Loucy (cell line): Measurements from ENCODE around the gene RPL31.

Experiments
- H2AFZ ChIP-seq: fragments of 200-600 bp; sonication (generic); 2 replicates; pipeline ENCODE4 v1.6.0; 2016; ENCODE audit warnings: antibody characterized with exemption, mild to moderate bottlenecking, low read length, moderate library complexity
- H3F3A ChIP-seq: fragments of 200-600 bp; 2 replicates; pipeline ENCODE4 v1.6.0; 2016; ENCODE audit warnings: antibody characterized with exemption, low read depth, mild to moderate bottlenecking
- H3K27me3 ChIP-seq: fragments of 200-600 bp; sonication (generic); 2 replicates; pipeline ENCODE4 v1.6.1; 2014; ENCODE audit warnings: low read length, mild to moderate bottlenecking; ENCODE audit not compliant: insufficient read depth, poor library complexity, severe bottlenecking
- H3K36me3 ChIP-seq: fragments of 200-600 bp; sonication (generic); 2 replicates; pipeline ENCODE4 v1.6.1; 2016; ENCODE audit warnings: low read length; ENCODE audit not compliant: insufficient read depth
- H3K4me1 ChIP-seq: fragments of 200-600 bp; sonication (generic); 2 replicates; pipeline ENCODE4 v1.5.1; 2014; ENCODE audit warnings: low read length, mild to moderate bottlenecking; ENCODE audit not compliant: insufficient read depth, poor library complexity, severe bottlenecking
- H3K4me2 ChIP-seq: fragments of 200-600 bp; sonication (generic); 2 replicates; pipeline ENCODE4 v1.6.0; 2014; ENCODE audit warnings: antibody characterized with exemption, low read length, low read depth, mild to moderate bottlenecking; ENCODE audit not compliant: poor library complexity, severe bottlenecking
- H3K4me3 ChIP-seq: fragments of 200-600 bp; sonication (generic); 2 replicates; pipeline ENCODE4 v1.5.1; 2014; ENCODE audit warnings: low read length, mild to moderate bottlenecking, mixed read lengths; ENCODE audit not compliant: poor library complexity, severe bottlenecking
- H3K79me2 ChIP-seq: fragments of 200-600 bp; sonication (generic); 2 replicates; pipeline ENCODE4 v1.6.1; 2014; ENCODE audit warnings: low read length; ENCODE audit not compliant: insufficient read depth
- H3K9ac ChIP-seq: fragments of 200-600 bp; sonication (generic); 2 replicates; pipeline ENCODE4 v1.6.0; 2014; ENCODE audit warnings: mild to moderate bottlenecking, low read depth, low read length, moderate library complexity; ENCODE audit not compliant: poor library complexity, severe bottlenecking
- H3K9me2 ChIP-seq: fragments of 200-600 bp; sonication (generic); replicated peaks from 2 replicates; pipeline ENCODE4 v1.6.1; 2016; ENCODE audit warnings: low read depth, low read length, mixed read lengths
- H3K9me3 ChIP-seq: fragments of 200-600 bp; sonication (generic); 2 replicates; pipeline ENCODE4 v1.6.1; 2014; ENCODE audit warnings: mild to moderate bottlenecking, antibody characterized with exemption, low read length, low read depth; ENCODE audit not compliant: insufficient read depth
- H4K20me1 ChIP-seq: fragments of 200-600 bp; sonication (generic); 2 replicates; pipeline ENCODE4 v1.6.0; 2014; ENCODE audit warnings: antibody characterized with exemption, low read length, mild to moderate bottlenecking; ENCODE audit not compliant: insufficient read depth, poor library complexity, severe bottlenecking
- EZH2phosphoT487 ChIP-seq: fragments of 200-600 bp; IDR thresholded peaks from 2 replicates; pipeline ENCODE4 v1.6.1; 2018; ENCODE audit warnings: antibody characterized with exemption, mild to moderate bottlenecking, moderate library complexity, borderline replicate concordance
- TF ChIP-seq, protein P1 (sequence below): fragments of 200-600 bp; sonication (generic); conservative IDR thresholded peaks from 2 replicates; pipeline ENCODE4 v1.5.1; 2014; ENCODE audit warnings: mild to moderate bottlenecking, antibody characterized with exemption, low read length

RPL31 gene

GRCh38 chr2:100972452-100972851 lies 29.6 kb upstream of the RPL31 start:
- Histone ChIP-seq H3K9me3 (no peaks in the 10 kb centered on the region), H3K4me1 (no peaks in the 10 kb centered on the region), H3K79me2 (no peaks in the 10 kb centered on the region), H3K9ac (no peak overlapping the region), H3F3A (no peaks in the 10 kb centered on the region), H2AFZ (no peak overlapping the region), H3K4me3 (no peak overlapping the region), H3K27me3 (no peaks in the 10 kb centered on the region), H3K36me3 (no peaks in the 10 kb centered on the region), H3K4me2 (no peak overlapping the region), H4K20me1 (no peaks in the 10 kb centered on the region), H3K9me2 (no peaks in the 10 kb centered on the region)
- TF ChIP-seq EZH2phosphoT487: no peak
- TF ChIP-seq, protein P1, sequence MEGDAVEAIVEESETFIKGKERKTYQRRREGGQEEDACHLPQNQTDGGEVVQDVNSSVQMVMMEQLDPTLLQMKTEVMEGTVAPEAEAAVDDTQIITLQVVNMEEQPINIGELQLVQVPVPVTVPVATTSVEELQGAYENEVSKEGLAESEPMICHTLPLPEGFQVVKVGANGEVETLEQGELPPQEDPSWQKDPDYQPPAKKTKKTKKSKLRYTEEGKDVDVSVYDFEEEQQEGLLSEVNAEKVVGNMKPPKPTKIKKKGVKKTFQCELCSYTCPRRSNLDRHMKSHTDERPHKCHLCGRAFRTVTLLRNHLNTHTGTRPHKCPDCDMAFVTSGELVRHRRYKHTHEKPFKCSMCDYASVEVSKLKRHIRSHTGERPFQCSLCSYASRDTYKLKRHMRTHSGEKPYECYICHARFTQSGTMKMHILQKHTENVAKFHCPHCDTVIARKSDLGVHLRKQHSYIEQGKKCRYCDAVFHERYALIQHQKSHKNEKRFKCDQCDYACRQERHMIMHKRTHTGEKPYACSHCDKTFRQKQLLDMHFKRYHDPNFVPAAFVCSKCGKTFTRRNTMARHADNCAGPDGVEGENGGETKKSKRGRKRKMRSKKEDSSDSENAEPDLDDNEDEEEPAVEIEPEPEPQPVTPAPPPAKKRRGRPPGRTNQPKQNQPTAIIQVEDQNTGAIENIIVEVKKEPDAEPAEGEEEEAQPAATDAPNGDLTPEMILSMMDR: no peak

- H4K20me1 ChIP-seq: no peaks in the 10 kb centered on the region
- no peaks in the 10 kb centered on the region for H3K27me3 ChIP-seq
- TF ChIP-seq EZH2phosphoT487: no peak
- TF ChIP-seq, protein P1: no peak
- no peaks in the 10 kb centered on the region for H3K4me1 ChIP-seq
- no peak overlapping the region for H2AFZ ChIP-seq
- no peak overlapping the region for H3K9ac ChIP-seq
- H3K9me2 ChIP-seq: no peaks in the 10 kb centered on the region
- H3K9me3 ChIP-seq: no peaks in the 10 kb centered on the region
- H3F3A ChIP-seq: no peaks in the 10 kb centered on the region
- H3K79me2 ChIP-seq: no peaks in the 10 kb centered on the region
- H3K4me2 ChIP-seq: no peak overlapping the region
- H3K4me3 ChIP-seq: no peak overlapping the region
- H3K36me3 ChIP-seq: no peaks in the 10 kb centered on the region
Measured at GRCh38 chr2:100974712-100975520, 27.2 kb upstream of the RPL31 start.

GRCh38 chr2:100975521-100975785 lies 26.6 kb upstream of the RPL31 start:
- H3K9me2 ChIP-seq: no peaks in the 10 kb centered on the region
- H3K79me2 ChIP-seq: no peaks in the 10 kb centered on the region
- H3K4me2 ChIP-seq: no peak overlapping the region
- no peak overlapping the region for H3K9ac ChIP-seq
- H4K20me1 ChIP-seq: no peaks in the 10 kb centered on the region
- H3K36me3 ChIP-seq: no peaks in the 10 kb centered on the region
- H2AFZ ChIP-seq: no peak overlapping the region
- H3K9me3 ChIP-seq: no peaks in the 10 kb centered on the region
- H3F3A ChIP-seq: no peaks in the 10 kb centered on the region
- H3K4me1 ChIP-seq: no peaks in the 10 kb centered on the region
- H3K27me3 ChIP-seq: no peaks in the 10 kb centered on the region
- H3K4me3 ChIP-seq: no peak overlapping the region
- TF ChIP-seq, protein P1: no peak
- TF ChIP-seq EZH2phosphoT487: no peak
